Fibroblast of gingiva (primary cell): ENCODE results near the gene TAS2R7.
"Not testable (repeated sequence)": the region's sequence is repeated elsewhere in the genome, so short reads cannot be mapped to it uniquely, and the experiment has no call there.

ENCODE experiments used
- DNase-seq: peaks from one replicate; pipeline ENCODE4 v3.0.0-alpha.2; 2011; ENCODE audit warnings: low read depth

TAS2R7 gene, protein sequence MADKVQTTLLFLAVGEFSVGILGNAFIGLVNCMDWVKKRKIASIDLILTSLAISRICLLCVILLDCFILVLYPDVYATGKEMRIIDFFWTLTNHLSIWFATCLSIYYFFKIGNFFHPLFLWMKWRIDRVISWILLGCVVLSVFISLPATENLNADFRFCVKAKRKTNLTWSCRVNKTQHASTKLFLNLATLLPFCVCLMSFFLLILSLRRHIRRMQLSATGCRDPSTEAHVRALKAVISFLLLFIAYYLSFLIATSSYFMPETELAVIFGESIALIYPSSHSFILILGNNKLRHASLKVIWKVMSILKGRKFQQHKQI

DNA sequence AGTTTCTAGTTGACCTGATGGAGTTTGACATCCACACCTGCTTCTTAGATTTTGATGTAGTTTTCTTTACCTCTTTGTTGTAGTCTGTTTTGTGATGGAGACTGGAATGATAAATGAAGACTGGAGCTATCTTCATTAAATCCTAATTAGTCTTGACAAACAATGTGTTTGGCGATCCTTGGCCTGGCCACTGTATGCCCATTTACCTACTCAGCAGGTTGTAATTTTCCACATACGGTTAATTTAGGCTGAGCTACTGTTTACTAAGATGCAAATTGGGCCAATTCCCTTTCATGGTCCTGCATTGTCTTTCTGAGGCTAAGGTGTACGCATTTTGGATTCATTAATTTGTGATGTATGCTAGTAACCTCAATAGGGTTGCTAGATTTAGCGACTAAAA is at the start of gene TAS2R7:
TSS of gene TAS2R7 (minus strand) at position 41 of the 400 bp plus-strand sequence. CDS start 57 bp downstream, outside the sequence.
- DNase-seq, result no peak

- DNase-seq, result no peak
These were observed 48.9 kb upstream of the TAS2R7 start for GRCh38 chr12:10851243-10851858.

- no peak for DNase-seq
These were observed 47.0 kb upstream of the TAS2R7 start, which contains the start of gene PRR4 for GRCh38 chr12:10849425-10849878. PRR4 (minus strand) TSS chr12:10849475; CDS start chr12:10849437, 38 bp downstream.

DNA sequence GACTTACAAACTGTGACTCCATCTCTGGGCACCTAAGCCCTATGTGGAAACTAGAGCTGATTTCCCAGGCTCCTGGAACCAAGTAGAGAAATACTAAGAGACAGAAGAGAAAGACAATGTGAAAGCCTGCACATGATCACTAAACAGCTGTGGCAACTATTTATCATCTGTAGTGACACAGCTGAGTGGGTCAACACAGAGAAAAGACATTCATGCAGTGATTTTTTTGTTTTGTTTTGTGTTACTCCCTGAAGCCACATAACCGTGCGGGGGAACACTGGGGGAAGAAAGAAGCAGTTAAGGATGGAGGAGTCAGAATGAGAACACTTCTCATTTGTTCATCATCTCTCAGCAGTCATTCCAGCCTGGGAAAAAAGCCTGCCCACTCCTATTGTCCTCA is 45.3 kb upstream of the TAS2R7 start:
- no peak for DNase-seq

GRCh38 chr12:10842862-10843261 is 40.4 kb upstream of the TAS2R7 start:
- no peak for DNase-seq

DNA sequence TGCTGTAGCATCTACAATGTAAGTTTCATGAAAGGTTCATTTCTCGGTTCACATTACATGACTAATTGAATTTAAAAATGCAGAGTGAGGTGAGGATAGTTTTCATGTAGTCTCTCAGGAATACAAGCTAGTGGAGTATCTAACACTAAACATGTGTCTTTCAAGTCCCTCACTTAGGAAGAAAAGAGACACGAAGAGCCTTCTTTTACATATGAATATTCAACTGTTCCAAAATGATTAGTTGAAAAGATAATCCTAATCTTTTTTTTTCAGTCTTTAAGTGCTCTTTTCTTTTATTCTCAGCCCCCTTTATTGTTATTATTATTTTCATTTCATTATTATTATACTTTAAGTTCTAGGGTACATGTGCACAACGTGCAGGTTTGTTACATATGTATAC is 36.0 kb upstream of the TAS2R7 start:
- DNase-seq, result no peak

DNA sequence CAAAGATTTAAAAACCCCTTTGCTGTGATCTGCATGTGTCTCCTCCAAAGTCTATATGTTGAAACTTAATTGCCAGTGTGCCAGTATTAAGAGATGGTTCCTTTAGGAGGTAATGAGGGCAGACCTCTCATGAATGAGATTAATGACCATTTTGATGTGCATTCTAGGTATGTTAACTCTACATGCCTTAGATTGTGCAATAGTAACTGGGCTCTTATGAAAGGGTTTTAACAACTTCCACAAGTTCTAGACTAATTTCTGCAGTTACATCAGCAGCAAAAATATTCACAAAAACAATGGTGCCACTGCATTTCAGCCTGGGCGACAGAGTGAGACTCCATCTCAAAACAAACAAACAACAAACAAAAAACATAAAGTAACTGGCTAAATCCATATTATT is 27.6 kb upstream of the TAS2R7 start:
- no peak for DNase-seq

GRCh38 chr12:10826258-10826657 is 23.8 kb upstream of the TAS2R7 start, which contains the start of gene TAS2R10:
TAS2R10 (minus strand) TSS chr12:10826358; CDS start chr12:10826269, 89 bp downstream.
- DNase-seq, result no peak

GRCh38 chr12:10824957-10825356 is 22.5 kb upstream of the TAS2R7 start:
- no peak for DNase-seq

DNA sequence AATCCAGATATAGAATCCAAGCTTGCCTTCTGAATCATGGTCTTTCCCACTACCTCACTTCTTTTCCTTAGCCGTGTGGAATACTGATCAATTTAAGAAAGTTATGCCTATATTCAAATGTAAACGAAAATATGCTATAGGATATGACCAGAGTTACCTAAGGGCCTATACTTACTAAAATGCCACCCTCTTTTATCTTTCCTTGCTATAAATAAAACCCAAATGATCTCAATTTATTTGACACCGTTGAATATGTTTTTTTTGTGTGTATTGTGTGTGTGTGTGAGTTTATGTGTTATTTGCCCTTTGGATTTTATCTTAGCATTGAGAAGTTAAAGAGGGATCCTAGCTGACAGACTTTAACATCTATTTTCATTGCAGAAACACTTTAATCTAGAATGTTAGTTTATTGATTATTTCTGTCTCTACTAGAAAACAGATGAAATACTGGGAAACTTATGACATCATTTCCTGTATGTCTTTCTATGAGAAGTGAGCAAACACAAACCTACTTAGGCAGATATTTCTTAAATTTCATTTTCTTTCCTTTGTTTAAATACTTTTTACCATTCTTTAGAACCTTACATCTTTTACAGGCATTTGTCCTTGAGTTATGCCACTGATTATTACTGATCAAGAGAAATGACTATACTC is 9.6 kb upstream of the TAS2R7 start:
- no peak for DNase-seq

GRCh38 chr12:10810068-10810467 is 7.6 kb upstream of the TAS2R7 start, which contains the start of gene TAS2R9:
TAS2R9 (minus strand) TSS chr12:10810168; CDS start chr12:10810075, 93 bp downstream.
- DNase-seq, result no peak

DNA sequence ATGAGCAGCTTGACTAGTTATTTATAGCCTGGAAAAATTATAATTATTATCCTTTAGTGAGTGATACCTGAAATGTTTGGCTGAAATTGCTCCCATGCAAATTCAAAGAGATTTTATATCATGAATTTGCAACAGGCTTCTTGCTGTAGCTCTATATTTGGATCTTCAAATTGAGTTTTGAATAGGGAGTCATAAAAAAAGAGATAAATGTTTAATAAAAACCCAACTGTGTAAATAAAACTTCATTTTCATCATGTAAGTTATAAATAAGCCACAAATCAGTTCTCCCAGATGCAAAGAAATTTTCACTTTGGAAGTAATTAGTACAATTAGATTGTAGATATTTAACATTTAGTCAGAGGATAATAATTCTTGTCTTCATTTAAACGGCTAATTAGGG is 4.8 kb upstream of the TAS2R7 start, which contains the start of gene TAS2R8:
TSS of gene TAS2R8 (minus strand) at position 101 of the 400 bp plus-strand sequence. CDS start 306 bp downstream, outside the sequence.
- DNase-seq, result no peak

- DNase-seq, result no peak
These were observed 686 bp downstream of the TAS2R7 start for GRCh38 chr12:10801741-10802140.

DNA sequence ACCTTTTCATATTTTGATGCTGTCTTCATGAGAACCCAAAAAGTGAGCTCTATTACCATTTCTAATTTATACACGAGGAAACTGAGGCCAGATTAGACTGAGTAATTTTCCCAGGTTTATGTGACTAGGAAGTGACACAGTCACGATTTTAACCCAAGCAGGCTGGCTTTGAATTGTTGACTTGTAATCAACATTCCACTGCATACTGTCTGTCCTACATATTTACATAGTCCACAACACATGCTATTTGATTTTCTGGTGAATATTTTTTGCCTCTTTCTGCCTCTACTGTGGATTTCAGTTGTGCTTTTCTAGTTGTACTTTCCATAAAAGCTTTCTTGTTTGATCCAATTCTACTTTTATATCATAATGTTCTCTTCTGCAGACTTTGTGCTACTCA is 8.2 kb downstream of the TAS2R7 start:
- DNase-seq, result no peak

DNA sequence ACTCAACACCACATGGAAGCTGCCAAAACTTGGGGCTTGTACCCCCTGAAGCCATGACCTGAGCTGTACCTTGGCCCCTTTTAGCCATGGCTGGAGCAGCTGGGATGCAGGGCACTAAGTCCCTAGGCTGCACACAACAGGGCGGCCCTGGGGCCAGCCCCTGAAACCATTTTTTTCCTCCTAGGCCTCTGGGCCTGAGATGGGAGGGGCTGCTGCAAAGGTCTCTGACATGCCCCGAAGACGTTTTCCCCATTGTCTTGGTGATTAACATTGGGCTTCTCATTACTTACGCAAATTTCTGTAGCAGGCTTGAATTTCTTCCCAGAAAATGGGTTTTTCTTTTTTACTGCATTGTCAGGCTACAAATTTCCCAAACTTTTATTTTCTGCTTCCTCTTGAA is 10.7 kb downstream of the TAS2R7 start:
- DNase-seq, result not testable (repeated sequence)

DNA sequence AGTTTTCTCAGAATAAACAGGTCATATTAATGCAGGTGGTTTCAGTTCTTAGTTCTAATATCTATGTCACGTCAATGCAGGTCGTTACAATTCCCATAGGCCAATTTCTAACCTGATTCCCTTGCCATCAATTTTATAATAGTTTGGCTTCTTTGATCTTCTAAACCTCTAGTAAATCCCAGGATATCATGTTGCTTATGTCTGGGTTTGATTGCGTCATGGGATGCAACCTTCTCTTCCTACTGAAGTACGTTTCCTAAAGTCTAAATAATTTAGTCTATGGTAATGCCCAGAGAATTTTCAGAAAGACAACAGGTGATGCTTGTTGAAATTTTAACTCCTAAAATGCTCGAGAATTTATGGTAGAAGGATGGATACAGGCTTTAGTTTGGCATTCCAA is 19.2 kb downstream of the TAS2R7 start:
- DNase-seq, result no peak

GRCh38 chr12:10779103-10779502 is 23.3 kb downstream of the TAS2R7 start:
- no peak for DNase-seq

GRCh38 chr12:10771132-10771733 is 31.2 kb downstream of the TAS2R7 start:
- peak; percentile 29 for DNase-seq

DNA sequence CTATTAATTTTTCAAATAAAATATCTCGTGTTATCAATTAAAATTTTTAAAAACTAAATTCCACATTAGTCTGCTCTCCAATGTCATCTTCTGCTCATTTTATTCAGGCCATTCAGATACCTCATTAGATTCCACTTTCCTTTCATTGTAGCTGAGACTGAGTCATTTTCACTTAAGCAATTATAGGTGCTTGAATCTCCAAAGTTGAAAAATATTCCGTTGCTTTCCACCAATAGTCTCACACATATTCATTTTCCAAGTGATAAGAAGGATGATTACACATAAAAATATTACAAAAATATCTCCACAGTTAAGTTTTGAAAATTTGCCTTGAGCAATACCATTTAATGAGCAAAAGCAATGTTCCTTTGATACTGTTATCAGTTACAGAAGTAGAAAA is 42.8 kb downstream of the TAS2R7 start:
- no peak for DNase-seq

- DNase-seq, result no peak
These were observed 46.2 kb downstream of the TAS2R7 start for GRCh38 chr12:10756194-10756593.

GRCh38 chr12:10753059-10753458 is 49.4 kb downstream of the TAS2R7 start:
- DNase-seq, result peak; percentile 32
